ENCODE measurements around the gene CDR2L.
"Not testable (repeated sequence)": the region's sequence is repeated elsewhere in the genome, so short reads cannot be mapped to it uniquely, and the experiment has no call there.

The CDR2L gene

GRCh38 chr17:74959826-74960515, 27.5 kb upstream of the CDR2L start:
- DNase-seq, result no peak

- DNase-seq, result no peak
These were observed 26.7 kb upstream of the CDR2L start for GRCh38 chr17:74960570-74961342.

- DNase-seq, result peak; percentile 21 to 86 (median 74)
These were observed 25.6 kb upstream of the CDR2L start for GRCh38 chr17:74961657-74962350.

GRCh38 chr17:74962622-74963394, 24.6 kb upstream of the CDR2L start:
- peak in 11 of 14 donors; percentile 21 to 83 (median 59) for DNase-seq

- DNase-seq, result peak in 1 of 14 donors; percentile 9
These were observed 23.8 kb upstream of the CDR2L start for GRCh38 chr17:74963656-74964055.

- no peak for DNase-seq
These were observed 23.1 kb upstream of the CDR2L start for GRCh38 chr17:74964246-74964761.

- DNase-seq, result no peak
These were observed 22.3 kb upstream of the CDR2L start for GRCh38 chr17:74964988-74965622.

- DNase-seq, result no peak
These were observed 19.1 kb upstream of the CDR2L start for GRCh38 chr17:74968361-74968780.

- DNase-seq, result not testable (repeated sequence)
These were observed 17.9 kb upstream of the CDR2L start for GRCh38 chr17:74969501-74969900.

GRCh38 chr17:74970395-74970794, 17.0 kb upstream of the CDR2L start:
- no peak for DNase-seq

- peak in 2 of 14 donors; percentile 45 to 51 for DNase-seq
These were observed 16.2 kb upstream of the CDR2L start for GRCh38 chr17:74971069-74971841.

- peak in 2 of 14 donors; percentile 16 to 51 for DNase-seq
These were observed 15.7 kb upstream of the CDR2L start for GRCh38 chr17:74971842-74972106.

GRCh38 chr17:74972107-74972972, 15.1 kb upstream of the CDR2L start, which contains the start of gene HID1:
Gene HID1 (minus strand): TSS chr17:74972759. CDS start chr17:74972656, 103 bp downstream.
- peak in 12 of 14 donors; percentile 26 to 77 (median 56) for DNase-seq

GRCh38 chr17:74972973-74973328, 14.5 kb upstream of the CDR2L start:
- no peak for DNase-seq

GRCh38 chr17:74975943-74976342, 11.5 kb upstream of the CDR2L start:
- DNase-seq, result no peak

- DNase-seq, result no peak
These were observed 9.6 kb upstream of the CDR2L start for GRCh38 chr17:74977802-74978201.

- no peak for DNase-seq
These were observed 9.2 kb upstream of the CDR2L start for GRCh38 chr17:74978240-74978639.

- DNase-seq, result no peak
These were observed 7.9 kb upstream of the CDR2L start for GRCh38 chr17:74979408-74980146.

- DNase-seq, result peak in 1 of 14 donors; percentile 50
These were observed 6.0 kb upstream of the CDR2L start for GRCh38 chr17:74981318-74981978.

All from C1 segment of cervical spinal cord (tissue), 14 donors.